H1 (cell line): ENCODE measurements around the gene CTBP2.

ENCODE experiments used
- CBX8 ChIP-seq: fragments of 300-800, 300-1000 bp; sonication (generic); IDR thresholded peaks from 2 replicates; pipeline ENCODE4 v1.7.1; 2016; ENCODE audit warnings: low read depth, low read length, borderline replicate concordance
- CHD1 ChIP-seq: IDR thresholded peaks from 2 replicates; pipeline ENCODE4 v1.6.1; 2012; ENCODE audit warnings: low read depth, low read length, improper control_type of control experiment
- CTCF ChIP-seq, 3 experiments: IDR thresholded peaks; 1 replicate in 2 of 3; 2 replicates in 1 of 3; pipeline versions ENCODE4 v1.5.1 to v1.6.1; 2011; ENCODE audit warnings: low read length in 3 of 3, mild to moderate bottlenecking in 3 of 3, inconsistent platforms in 2 of 3, low read depth in 1 of 3, moderate library complexity in 1 of 3; ENCODE audit not compliant: insufficient read depth in 1 of 3; ENCODE audit errors: control extremely low read depth in 1 of 3
- POLR2A ChIP-seq, 2 experiments: IDR thresholded peaks; 1 replicate in 1 of 2; 2 replicates in 1 of 2; pipeline ENCODE4 v1.6.1; 2011; ENCODE audit warnings: low read depth in 2 of 2, low read length in 2 of 2, mild to moderate bottlenecking in 2 of 2; ENCODE audit errors: control extremely low read depth in 1 of 2
- RAD21 ChIP-seq, 2 experiments: IDR thresholded peaks in 1 of 2; conservative IDR thresholded peaks in 1 of 2; 2 replicates each; pipeline ENCODE4 v1.6.1; 2011; ENCODE audit warnings: low read depth in 2 of 2, low read length in 2 of 2, improper control_type of control experiment in 1 of 2, inconsistent platforms in 1 of 2, mild to moderate bottlenecking in 1 of 2, moderate library complexity in 1 of 2
- RFX5 ChIP-seq: IDR thresholded peaks from 2 replicates; pipeline ENCODE4 v1.6.1; 2011; ENCODE audit warnings: low read depth, low read length, improper control_type of control experiment, borderline replicate concordance
- YY1 ChIP-seq: IDR thresholded peaks from 2 replicates; pipeline ENCODE4 v1.6.1; 2011; ENCODE audit warnings: low read depth, mild to moderate bottlenecking, low read length

- TF ChIP-seq CTCF (IDR thresholded peaks at IDR 0.05; ENCODE audit: control extremely low read depth in 1 of 3, insufficient read depth in 1 of 3, low read depth in 1 of 3, low read length in 3 of 3) (no peak), RAD21 (IDR thresholded peaks at IDR 0.05 in 1 of 2, conservative IDR thresholded peaks at IDR 0.05 in 1 of 2; ENCODE audit: low read depth in 2 of 2, low read length in 2 of 2) (no peak), CBX8 (no peak), RFX5 (no peak), POLR2A (IDR thresholded peaks at IDR 0.05; ENCODE audit: control extremely low read depth in 1 of 2, low read depth in 2 of 2, low read length in 2 of 2) (no peak; a peak in 1 of 3 replicates), YY1 (no peak), CHD1 (no peak)
These were observed 166.5 kb downstream of the CTBP2 start for GRCh38 chr10:124993736-124994451.
